ENCODE results near the gene CLINT1.

GRCh38 chr5:157764531-157764930, 94.4 kb downstream of the CLINT1 start:
- TF ChIP-seq CTCF (IDR thresholded peaks at IDR 0.05) (no peak), EP300 (IDR thresholded peaks at IDR 0.05) (no peak), POLR2AphosphoS5 (IDR thresholded peaks at IDR 0.05) (no peak)

Data from stomach (tissue), 4 donors.